HEK293 (cell line): ENCODE data around the gene TGFB2.

Experiments used
- CTCF ChIA-PET: fragments of 350-600 bp; formaldehyde crosslinking; extraction: SDS; loops from one replicate; lab custom pipeline; 2021; ENCODE audit warnings: antibody characterized with exemption; lab: Yijun Ruan, JAX
- POLR2A ChIA-PET: fragments of 300-600 bp; formaldehyde crosslinking; extraction: SDS; loops from one replicate; lab custom pipeline; 2020; ENCODE audit warnings: antibody characterized with exemption, inconsistent platforms; lab: Yijun Ruan, JAX
- H3K27ac ChIP-seq: fragments of 200-500 bp; sonication (Bioruptor generic); 2 replicates; pipeline ENCODE4 v1.5.1; 2014; ENCODE audit warnings: low read depth, low read length, control low read depth, inconsistent platforms; ENCODE audit errors: extremely low read depth
- H3K36me3 ChIP-seq, 2 experiments: fragments of 200-500 bp in 1 of 2; sonication (Bioruptor generic) in 1 of 2; 1 replicate in 1 of 2; 2 replicates in 1 of 2; pipeline ENCODE4 v1.5.1; 2014 to 2017; ENCODE audit warnings: inconsistent platforms in 2 of 2, low read length in 2 of 2; ENCODE audit not compliant: control insufficient read depth in 2 of 2, insufficient read depth in 1 of 2
- H3K4me1 ChIP-seq: fragments of 200-500 bp; sonication (Bioruptor generic); 2 replicates; pipeline ENCODE4 v1.5.1; 2014; ENCODE audit warnings: mild to moderate bottlenecking, low read length, inconsistent platforms; ENCODE audit not compliant: control insufficient read depth, insufficient read depth
- H3K4me3 ChIP-seq: 2 replicates; pipeline ENCODE4 v1.5.1; 2011; ENCODE audit warnings: low read depth, mild to moderate bottlenecking, control low read depth, low read length, moderate library complexity
- H3K9me3 ChIP-seq: fragments of 200-500 bp; sonication (Bioruptor generic); 2 replicates; pipeline ENCODE4 v1.5.1; 2014; ENCODE audit warnings: low read depth, low read length, inconsistent platforms; ENCODE audit not compliant: control insufficient read depth, insufficient read depth
- AEBP2 ChIP-seq: fragments of 450-650 bp; formaldehyde crosslinking; IDR thresholded peaks from 2 replicates; pipeline ENCODE4 v1.5.1; 2016; ENCODE audit warnings: missing biosample characterization, missing genetic modification characterization, borderline replicate concordance
- FEZF1 ChIP-seq: fragments of 450-650 bp; formaldehyde crosslinking; IDR thresholded peaks from 2 replicates; pipeline ENCODE4 v1.5.1; 2016; ENCODE audit warnings: missing biosample characterization, missing genetic modification characterization
- INSM2 ChIP-seq: fragments of 450-650 bp; formaldehyde crosslinking; IDR thresholded peaks from 2 replicates; pipeline ENCODE4 v1.5.1; 2016; ENCODE audit warnings: missing biosample characterization, missing genetic modification characterization
- ZBTB7A ChIP-seq: fragments of 450-650 bp; formaldehyde crosslinking; IDR thresholded peaks from 2 replicates; pipeline ENCODE4 v1.5.1; 2016; ENCODE audit warnings: low read depth, missing biosample characterization, missing genetic modification characterization
- ZEB2 ChIP-seq: fragments of 450-650 bp; formaldehyde crosslinking; IDR thresholded peaks from 2 replicates; pipeline ENCODE4 v1.5.1; 2016; ENCODE audit warnings: missing biosample characterization, missing genetic modification characterization
- ZNF16 ChIP-seq: fragments of 450-650 bp; formaldehyde crosslinking; IDR thresholded peaks from 2 replicates; pipeline ENCODE4 v1.5.1; 2016; ENCODE audit warnings: low read depth, missing biosample characterization, missing genetic modification characterization
- ZNF19 ChIP-seq: fragments of 450-650 bp; formaldehyde crosslinking; IDR thresholded peaks from 2 replicates; pipeline ENCODE4; 2016; ENCODE audit warnings: missing biosample characterization, missing genetic modification characterization, low read depth
- ZNF223 ChIP-seq: fragments of 450-650 bp; formaldehyde crosslinking; IDR thresholded peaks from 2 replicates; pipeline ENCODE4 v1.5.1; 2016; ENCODE audit warnings: missing biosample characterization, missing genetic modification characterization
- ZNF549 ChIP-seq: fragments of 450-650 bp; IDR thresholded peaks from 2 replicates; pipeline ENCODE4 v1.5.1; 2018; ENCODE audit warnings: missing biosample characterization, missing genetic modification characterization, mild to moderate bottlenecking, inconsistent platforms, moderate library complexity
- ZSCAN4 ChIP-seq: fragments of 450-650 bp; formaldehyde crosslinking; IDR thresholded peaks from 2 replicates; pipeline ENCODE4 v1.5.1; 2017; ENCODE audit warnings: missing biosample characterization, missing genetic modification characterization
- ZXDB ChIP-seq: fragments of 450-650 bp; formaldehyde crosslinking; IDR thresholded peaks from 2 replicates; pipeline ENCODE4 v1.5.1; 2016; ENCODE audit warnings: missing biosample characterization, missing genetic modification characterization
- TF ChIP-seq, protein P1 (sequence below): fragments of 450-650 bp; formaldehyde crosslinking; conservative IDR thresholded peaks from 2 replicates; pipeline ENCODE4 v1.5.1; 2016; ENCODE audit warnings: low read depth, missing biosample characterization, missing genetic modification characterization
- TF ChIP-seq, protein P2 (sequence below): IDR thresholded peaks from 2 replicates; pipeline ENCODE4 v1.6.1; 2011; ENCODE audit warnings: mild to moderate bottlenecking, low read depth, low read length, borderline replicate concordance

The TGFB2 gene

DNA sequence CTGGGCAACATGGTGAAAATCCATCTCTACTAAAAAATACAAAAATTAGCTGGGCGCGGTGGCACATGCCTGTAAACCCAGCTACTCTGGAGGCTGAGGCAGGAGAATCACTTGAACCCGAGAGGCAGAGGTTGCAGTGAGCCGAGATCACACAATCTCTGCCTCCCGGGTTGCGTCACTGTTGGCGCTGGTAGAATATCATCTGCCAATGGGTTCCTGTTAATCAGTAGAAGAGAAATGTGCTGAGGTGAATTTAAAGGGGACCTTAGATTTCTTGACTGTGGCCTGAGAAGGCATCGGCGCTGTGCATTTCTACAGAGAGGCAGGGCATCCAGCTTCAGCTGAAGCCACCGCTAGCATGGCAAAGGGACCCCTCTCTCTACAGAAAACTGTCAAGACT lies 68.0 kb downstream of the TGFB2 start:
- no peak overlapping the region for H3K4me3 ChIP-seq
- POLR2A ChIA-PET: no interaction called here
- H3K4me1 ChIP-seq: no peaks in the 10 kb centered on the region
- H3K9me3 ChIP-seq: no peaks in the 10 kb centered on the region
- TF ChIP-seq INSM2: no peak
- TF ChIP-seq ZNF223 (tag by site-specific recombination): no peak
- no peak for TF ChIP-seq ZBTB7A (tag by site-specific recombination)
- TF ChIP-seq ZNF16: no peak
- TF ChIP-seq, protein P1, sequence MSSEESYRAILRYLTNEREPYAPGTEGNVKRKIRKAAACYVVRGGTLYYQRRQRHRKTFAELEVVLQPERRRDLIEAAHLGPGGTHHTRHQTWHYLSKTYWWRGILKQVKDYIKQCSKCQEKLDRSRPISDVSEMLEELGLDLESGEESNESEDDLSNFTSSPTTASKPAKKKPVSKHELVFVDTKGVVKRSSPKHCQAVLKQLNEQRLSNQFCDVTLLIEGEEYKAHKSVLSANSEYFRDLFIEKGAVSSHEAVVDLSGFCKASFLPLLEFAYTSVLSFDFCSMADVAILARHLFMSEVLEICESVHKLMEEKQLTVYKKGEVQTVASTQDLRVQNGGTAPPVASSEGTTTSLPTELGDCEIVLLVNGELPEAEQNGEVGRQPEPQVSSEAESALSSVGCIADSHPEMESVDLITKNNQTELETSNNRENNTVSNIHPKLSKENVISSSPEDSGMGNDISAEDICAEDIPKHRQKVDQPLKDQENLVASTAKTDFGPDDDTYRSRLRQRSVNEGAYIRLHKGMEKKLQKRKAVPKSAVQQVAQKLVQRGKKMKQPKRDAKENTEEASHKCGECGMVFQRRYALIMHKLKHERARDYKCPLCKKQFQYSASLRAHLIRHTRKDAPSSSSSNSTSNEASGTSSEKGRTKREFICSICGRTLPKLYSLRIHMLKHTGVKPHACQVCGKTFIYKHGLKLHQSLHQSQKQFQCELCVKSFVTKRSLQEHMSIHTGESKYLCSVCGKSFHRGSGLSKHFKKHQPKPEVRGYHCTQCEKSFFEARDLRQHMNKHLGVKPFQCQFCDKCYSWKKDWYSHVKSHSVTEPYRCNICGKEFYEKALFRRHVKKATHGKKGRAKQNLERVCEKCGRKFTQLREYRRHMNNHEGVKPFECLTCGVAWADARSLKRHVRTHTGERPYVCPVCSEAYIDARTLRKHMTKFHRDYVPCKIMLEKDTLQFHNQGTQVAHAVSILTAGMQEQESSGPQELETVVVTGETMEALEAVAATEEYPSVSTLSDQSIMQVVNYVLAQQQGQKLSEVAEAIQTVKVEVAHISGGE: no peak
- no peak for TF ChIP-seq ZXDB
- no peak for TF ChIP-seq ZNF549 (tag by site-specific recombination)
- no peak for TF ChIP-seq ZNF19 (tag by site-specific recombination)
- TF ChIP-seq FEZF1 (tag by site-specific recombination): no peak
- TF ChIP-seq, protein P2, sequence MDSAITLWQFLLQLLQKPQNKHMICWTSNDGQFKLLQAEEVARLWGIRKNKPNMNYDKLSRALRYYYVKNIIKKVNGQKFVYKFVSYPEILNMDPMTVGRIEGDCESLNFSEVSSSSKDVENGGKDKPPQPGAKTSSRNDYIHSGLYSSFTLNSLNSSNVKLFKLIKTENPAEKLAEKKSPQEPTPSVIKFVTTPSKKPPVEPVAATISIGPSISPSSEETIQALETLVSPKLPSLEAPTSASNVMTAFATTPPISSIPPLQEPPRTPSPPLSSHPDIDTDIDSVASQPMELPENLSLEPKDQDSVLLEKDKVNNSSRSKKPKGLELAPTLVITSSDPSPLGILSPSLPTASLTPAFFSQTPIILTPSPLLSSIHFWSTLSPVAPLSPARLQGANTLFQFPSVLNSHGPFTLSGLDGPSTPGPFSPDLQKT: no peak
- TF ChIP-seq, all 188 proteins: peak for 0
- Histone ChIP-seq H3K36me3 (no peaks in the 10 kb centered on the region), H3K27ac (no peak overlapping the region)
- CTCF ChIA-PET: no interaction called here

DNA sequence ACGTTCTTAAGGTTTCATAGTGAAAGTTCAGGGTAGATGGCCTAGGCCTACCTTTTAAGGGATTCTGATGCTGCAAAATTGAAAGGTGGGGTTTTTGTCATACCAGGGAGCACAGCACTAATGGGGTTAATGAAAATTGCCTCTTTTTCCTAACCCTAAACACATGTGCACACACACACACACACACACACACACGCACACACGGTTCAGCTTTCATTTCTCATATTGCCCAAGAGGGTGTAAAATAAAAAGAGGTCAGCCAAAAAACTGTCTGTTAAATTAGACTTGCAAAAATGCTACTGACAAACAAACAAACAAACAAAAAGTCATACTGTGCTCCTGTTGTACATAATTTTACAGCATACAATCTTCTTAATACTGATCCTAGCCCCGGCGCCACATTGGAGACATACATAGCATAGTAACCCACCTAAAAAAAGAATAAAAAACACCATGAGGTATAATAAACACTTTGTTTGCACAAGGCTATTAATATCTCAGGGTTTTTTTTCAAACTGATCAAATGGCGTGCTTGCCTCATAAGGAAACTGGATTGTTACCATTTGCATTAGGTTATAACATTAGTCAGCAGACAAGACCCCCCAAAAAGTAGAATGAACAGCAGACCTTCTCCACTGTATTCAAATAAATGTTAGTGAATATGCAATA lies 69.1 kb downstream of the TGFB2 start:
- CTCF ChIA-PET: no interaction called here
- TF ChIP-seq ZSCAN4: peak; percentile 40; the same call in 1 of the 2 replicates
- TF ChIP-seq AEBP2 (tag by site-specific recombination): no peak
- TF ChIP-seq ZEB2 (tag by site-specific recombination): no peak
- TF ChIP-seq, all 188 proteins: peak for 1
- Histone ChIP-seq H3K9me3 (no peaks in the 10 kb centered on the region), H3K27ac (no peak overlapping the region), H3K4me1 (no peaks in the 10 kb centered on the region), H3K4me3 (no peak overlapping the region), H3K36me3 (no peaks in the 10 kb centered on the region)
- POLR2A ChIA-PET: no interaction called here
